NCI-H446 (cell line): ENCODE measurements around the gene AMBP.
A peak's percentile ranks its signal among the peaks of the same experiment; 100 is the strongest.

Experiments
- DNase-seq, 2 experiments: peaks; one replicate each; lab custom pipeline; 2025; lab: John Stamatoyannopoulos, UW

The AMBP gene

GRCh38 chr9:114112778-114113584 is 34.9 kb upstream of the AMBP start:
- DNase-seq, result no peak

- no peak for DNase-seq
Observed at GRCh38 chr9:114112325-114112724, 34.2 kb upstream of the AMBP start.

- no peak for DNase-seq
Observed at GRCh38 chr9:114110180-114110579, 32.1 kb upstream of the AMBP start.

- DNase-seq, result no peak
Observed at GRCh38 chr9:114109124-114109523, 31.0 kb upstream of the AMBP start.

GRCh38 chr9:114108016-114108833 is 30.1 kb upstream of the AMBP start:
- DNase-seq, result peak; percentile 3 to 54

- DNase-seq, result no peak
Observed at GRCh38 chr9:114107286-114108001, 29.3 kb upstream of the AMBP start.

- no peak for DNase-seq
Observed at GRCh38 chr9:114105236-114105635, 27.1 kb upstream of the AMBP start.

- DNase-seq, result no peak
Observed at GRCh38 chr9:114102484-114102883, 24.4 kb upstream of the AMBP start.

GRCh38 chr9:114100536-114100935 is 22.4 kb upstream of the AMBP start:
- DNase-seq, result no peak

- DNase-seq, result no peak
Observed at GRCh38 chr9:114099669-114100270, 21.7 kb upstream of the AMBP start.

GRCh38 chr9:114098936-114099668 is 21.0 kb upstream of the AMBP start, which contains the start of gene KIF12:
Gene KIF12, minus strand, starts transcription at chr9:114099292. Its CDS starts 16 bp downstream, at chr9:114099276.
- DNase-seq, result no peak

- no peak for DNase-seq
Observed at GRCh38 chr9:114098021-114098935, 20.2 kb upstream of the AMBP start.

GRCh38 chr9:114097613-114098020 is 19.5 kb upstream of the AMBP start:
- no peak for DNase-seq

- no peak for DNase-seq
Observed at GRCh38 chr9:114096866-114097612, 18.9 kb upstream of the AMBP start.

GRCh38 chr9:114096041-114096511 is 18.0 kb upstream of the AMBP start:
- DNase-seq, result no peak

GRCh38 chr9:114094971-114095370 is 16.9 kb upstream of the AMBP start:
- DNase-seq, result no peak

GRCh38 chr9:114093761-114094505 is 15.8 kb upstream of the AMBP start:
- DNase-seq, result no peak

GRCh38 chr9:114093031-114093471 is 15.0 kb upstream of the AMBP start:
- DNase-seq, result no peak

- no peak for DNase-seq
Observed at GRCh38 chr9:114092336-114092735, 14.2 kb upstream of the AMBP start.
